DND-41 (cell line): ENCODE data around the gene ITPR3.

ENCODE experiments used
- CTCF ChIP-seq: IDR thresholded peaks from 2 replicates; pipeline ENCODE4 v1.5.1; 2012; ENCODE audit warnings: borderline replicate concordance, low read length, moderate library complexity, mild to moderate bottlenecking; ENCODE audit not compliant: poor library complexity, severe bottlenecking; ENCODE audit errors: extremely low read depth
- EZH2 ChIP-seq: IDR thresholded peaks from 3 replicates; pipeline ENCODE4 v1.6.1; 2012; ENCODE audit warnings: borderline replicate concordance, low read depth, mild to moderate bottlenecking, moderate library complexity, low read length, inconsistent platforms; ENCODE audit not compliant: severe bottlenecking

GRCh38 chr6:33677143-33677660 is 56.1 kb downstream of the ITPR3 start:
- TF ChIP-seq CTCF (no peak), EZH2 (no peak)
